ENCODE measurements around the gene ENTPD1.

The ENTPD1 gene

DNA sequence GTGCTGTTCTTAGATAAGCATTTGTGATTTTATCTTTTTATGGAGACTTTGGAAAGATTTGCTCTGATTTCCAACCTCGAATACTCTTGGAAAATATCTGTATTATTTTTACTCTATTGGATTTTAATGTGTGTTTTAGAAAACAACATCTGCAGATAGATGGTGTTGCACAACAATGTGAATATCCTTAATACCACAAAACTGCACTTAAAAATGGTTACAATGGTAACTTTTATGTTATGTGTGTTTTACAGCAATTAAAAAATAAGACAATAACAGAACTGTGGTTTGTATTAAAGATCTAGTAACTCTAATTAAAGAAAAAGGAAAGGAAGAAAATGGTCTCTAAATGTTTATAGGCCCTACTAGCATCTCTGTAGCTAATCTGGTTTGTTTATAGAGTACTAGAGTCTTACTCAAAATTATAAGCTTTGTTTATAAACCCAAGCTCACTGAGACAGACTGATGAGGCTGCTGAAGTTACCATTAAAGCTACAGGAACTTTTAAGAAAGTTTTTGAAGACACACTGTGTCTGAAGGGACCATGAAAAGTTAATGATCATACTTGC is 77.2 kb downstream of the ENTPD1 start:
- DNase-seq, result no peak

DNA sequence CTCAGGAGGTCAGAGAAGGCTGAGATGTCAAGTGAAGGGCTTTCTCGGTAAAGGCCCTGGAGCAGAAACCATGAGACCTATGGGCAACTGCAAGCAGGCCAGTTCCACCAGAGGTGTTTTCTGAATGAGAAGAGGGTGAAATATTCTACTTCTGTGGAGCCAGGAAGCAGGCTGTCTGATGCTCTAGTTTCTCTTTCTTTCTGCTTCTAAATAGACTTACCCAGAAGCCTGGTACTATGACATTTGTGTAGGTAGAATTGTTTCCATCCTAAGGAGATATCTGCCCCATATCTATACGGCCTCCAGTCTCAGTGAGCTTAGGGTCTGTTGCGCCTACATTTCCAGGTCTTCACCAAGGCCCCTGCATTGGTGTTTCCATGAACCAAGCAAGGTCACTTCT is 78.4 kb downstream of the ENTPD1 start:
- DNase-seq, result no peak

DNA sequence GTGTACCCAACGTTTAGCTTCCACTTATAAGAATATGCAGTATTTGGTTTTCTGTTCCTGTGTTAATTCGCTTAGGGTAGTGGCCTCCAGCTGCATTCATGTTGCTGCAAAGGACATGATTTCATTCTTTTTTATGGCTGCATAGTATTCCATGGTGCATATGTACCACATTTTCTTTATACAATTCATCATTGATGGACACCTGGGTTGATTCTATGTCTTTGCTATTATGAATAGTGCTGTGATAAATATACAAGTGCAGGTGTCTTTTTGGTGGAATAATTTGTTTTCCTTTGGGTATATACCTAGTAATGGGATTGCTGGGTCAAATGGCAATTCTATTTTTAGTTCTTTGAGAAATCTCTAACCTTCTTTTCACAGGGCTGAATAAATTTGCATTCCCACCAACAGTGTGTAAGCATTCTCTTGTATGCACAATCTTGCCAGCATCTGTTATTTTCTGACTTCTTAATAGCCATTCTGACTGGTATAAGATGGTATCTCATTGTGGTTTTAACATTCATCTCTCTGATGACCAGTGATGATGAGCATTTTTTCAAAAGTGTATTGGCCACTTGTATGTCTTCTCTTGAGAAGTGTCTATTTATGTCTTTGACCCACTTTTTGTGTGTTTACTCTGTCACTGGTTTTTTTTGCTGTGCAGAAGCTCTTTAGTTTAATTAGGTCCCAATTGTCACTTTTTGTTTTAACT is 79.3 kb downstream of the ENTPD1 start:
- DNase-seq, result no peak

DNA sequence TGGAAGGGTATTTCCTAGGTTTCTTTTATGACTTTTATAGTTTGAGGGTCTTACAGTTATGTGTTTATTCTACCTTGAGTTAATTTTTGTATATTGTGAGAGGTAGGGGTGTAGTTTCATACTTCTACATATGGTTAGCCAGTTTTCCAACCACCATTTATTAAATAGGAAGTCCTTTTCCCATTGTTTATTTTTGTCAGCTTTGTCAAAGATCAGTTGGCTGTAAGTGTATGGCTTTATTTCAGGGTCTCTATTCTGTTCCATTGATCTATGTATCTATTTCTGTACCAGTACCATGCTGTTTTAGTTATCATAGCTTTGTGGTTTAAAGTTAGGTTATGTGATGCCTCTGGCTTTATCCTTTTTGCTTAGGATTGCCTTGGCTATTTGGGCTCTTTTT is 79.9 kb downstream of the ENTPD1 start:
- DNase-seq, result no peak

DNA sequence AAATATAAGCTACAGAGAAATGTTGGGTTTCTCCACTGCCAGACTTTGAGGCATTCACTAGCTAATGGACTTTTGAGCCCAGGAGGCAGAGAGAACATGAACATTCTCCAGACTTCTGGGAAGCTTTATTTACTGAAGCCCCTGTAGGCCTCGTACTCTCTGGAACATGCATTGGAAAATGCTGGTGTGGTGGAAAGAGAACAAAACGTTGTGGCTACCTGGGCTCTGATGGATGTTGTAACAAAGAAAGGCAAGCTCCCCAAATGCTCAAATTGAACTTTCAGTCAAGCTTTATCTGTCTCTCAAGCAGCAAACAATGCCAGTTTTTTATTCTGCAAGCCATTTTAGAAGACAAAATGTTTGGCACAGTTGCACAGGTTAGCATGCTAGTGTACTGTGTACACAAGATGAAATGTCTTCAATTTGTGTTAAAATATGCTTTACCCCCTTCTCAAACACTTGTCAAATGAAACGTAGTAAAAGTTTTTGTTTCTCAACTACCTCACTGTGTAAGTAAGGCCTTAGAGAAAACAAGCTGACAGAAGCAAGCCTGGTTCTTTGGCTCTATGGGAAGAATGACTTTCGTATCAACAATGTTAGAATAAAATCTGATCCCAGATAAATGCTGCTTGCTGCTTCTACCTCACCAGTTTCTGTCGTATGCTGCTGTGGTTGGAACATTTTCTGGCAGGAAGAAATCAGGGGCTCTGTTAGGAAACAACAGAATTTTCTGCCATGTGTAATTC is 80.8 kb downstream of the ENTPD1 start:
- DNase-seq, result no peak

DNA sequence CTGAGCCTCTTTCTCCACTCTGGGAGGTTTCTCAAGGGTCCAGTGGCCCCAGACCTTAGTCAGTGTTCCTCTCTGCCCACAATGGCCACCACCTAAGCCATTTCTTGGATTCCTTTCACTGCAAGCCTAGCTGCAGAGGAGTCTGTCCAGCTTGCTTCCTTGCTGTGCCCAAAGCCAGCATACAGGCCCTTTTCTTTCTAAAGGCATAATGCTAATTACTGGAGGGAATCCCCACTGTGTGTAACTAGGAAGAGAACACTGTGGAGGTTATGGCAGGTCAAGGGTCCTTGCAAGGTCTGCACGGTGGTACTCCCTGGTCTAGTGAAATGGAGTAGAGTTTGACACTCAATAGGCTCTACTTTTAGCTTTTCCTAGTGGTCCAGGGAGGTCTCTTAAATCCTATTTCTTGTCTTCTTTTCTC is 81.4 kb downstream of the ENTPD1 start:
- DNase-seq, result no peak

DNA sequence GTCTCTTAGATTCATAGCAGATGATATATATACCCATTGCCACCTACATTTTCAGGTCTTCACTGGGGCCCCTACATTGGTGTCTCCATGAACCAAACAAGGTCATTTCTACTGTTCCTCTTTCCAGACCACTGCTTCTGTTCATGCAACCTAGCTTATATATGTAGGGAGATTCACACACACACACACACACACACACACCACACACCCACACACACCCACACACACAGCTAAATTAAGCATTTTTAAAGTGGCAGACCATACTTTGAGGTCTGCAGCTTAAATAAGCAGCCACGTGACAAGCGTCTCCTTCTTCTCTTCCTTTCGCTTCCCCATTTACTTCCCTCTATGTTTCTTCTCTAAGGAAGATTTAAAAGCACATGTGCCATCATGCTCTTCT is 81.8 kb downstream of the ENTPD1 start:
- DNase-seq, result no peak

DNA sequence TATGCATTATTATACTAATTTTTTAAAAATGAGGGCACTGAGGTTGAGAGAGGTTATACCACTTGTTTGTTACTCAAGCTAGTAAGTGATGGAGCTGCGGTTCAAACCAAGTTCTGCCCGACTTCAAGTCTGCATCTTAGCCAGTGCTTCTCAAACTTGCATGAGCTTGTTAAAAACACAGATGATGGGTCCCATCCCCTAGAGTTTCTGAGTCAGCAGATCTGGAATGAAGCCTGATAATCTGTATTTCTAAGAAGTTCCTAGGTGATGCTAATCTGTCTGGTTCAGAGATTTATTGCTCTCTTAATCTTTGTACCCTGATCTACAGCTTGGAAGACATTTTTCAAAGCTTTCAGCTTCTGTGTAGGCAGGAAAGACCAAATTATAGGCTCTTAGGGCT is 84.2 kb downstream of the ENTPD1 start:
- DNase-seq, result no peak

DNA sequence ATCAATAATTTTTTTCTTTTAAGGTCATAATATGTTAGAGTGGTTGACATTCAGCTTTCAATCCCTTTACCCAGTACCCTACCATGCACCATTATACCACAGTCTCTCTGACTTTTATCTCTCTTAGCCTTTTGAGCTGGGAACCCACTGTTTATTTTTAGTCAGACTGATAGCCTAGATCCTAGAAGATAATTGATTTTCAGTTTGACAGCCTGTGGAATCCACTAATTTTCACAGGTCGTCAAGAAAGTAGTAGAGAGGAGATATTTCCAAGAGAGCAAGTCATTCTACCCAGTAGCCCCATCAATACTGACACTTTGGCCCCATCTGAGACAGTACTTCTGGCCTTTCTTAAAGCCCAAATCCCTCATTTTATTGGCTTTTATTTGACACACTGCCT is 84.7 kb downstream of the ENTPD1 start:
- no peak for DNase-seq

DNA sequence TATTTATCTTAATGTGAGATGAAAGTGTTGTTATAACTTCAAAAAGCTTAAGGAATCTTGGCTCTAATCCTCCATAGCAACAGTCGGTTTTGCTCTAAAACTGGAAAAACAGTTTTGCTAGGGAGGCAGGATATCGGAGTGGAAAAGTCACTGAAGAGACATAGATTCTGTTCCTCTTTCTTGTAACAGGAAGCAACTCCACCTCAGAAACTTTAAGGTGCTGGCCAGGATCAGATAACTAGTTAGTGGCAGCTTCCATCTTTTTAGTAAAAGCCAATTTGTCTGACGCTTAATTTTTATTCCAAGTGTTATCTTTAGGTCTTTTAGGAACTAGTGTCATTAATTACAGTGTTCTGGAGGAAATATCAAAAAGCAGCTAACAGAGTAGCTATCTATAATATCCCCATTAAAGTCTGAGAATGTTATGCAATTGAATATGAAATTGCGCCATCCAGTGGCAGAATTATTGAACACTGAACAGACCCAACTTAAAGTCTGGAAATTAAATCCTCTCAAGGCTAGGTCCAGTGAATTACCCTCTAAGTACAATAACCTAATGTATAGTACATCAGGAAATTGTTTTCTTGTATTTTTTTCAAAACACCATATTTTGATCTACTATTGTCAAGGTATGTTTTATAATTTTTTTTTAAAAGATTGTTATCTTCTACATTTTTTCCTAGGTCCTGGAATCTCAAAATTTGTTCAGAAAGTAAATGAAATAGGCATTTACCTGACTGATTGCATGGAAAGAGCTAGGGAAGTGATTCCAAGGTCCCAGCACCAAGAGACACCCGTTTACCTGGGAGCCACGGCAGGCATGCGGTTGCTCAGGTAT is 85.9 kb downstream of the ENTPD1 start:
- DNase-seq, result no peak

DNA sequence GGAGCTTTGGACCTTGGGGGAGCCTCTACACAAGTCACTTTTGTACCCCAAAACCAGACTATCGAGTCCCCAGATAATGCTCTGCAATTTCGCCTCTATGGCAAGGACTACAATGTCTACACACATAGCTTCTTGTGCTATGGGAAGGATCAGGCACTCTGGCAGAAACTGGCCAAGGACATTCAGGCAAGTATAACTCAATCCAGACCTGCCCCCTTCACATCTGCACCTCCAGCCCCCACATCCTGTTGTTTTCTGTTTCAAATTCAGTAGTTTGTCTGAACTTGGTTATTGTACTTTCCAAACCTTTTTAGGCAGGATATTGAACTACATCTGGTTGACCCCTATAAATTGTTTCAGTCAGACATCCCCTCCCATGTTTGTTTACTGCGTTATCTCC is 89.4 kb downstream of the ENTPD1 start:
- no peak for DNase-seq

DNA sequence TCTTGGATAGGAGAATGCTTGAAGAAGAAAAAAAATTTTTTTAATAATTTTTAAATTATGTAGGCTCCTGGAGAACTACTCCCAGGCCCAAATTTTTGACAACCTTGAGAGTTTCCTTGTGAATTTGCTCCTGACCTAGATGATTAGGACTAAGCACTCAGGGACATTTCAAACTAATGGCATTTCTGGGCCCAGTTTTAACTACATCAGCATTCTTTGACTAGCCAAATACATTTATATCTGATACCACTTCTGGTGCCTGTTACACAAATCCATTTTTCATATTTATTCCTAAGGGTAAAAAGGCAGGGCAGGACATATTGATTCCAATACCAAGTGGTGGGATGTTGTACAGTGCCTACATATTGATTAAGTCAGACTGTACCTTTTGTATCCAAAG is 91.0 kb downstream of the ENTPD1 start:
- no peak for DNase-seq

DNA sequence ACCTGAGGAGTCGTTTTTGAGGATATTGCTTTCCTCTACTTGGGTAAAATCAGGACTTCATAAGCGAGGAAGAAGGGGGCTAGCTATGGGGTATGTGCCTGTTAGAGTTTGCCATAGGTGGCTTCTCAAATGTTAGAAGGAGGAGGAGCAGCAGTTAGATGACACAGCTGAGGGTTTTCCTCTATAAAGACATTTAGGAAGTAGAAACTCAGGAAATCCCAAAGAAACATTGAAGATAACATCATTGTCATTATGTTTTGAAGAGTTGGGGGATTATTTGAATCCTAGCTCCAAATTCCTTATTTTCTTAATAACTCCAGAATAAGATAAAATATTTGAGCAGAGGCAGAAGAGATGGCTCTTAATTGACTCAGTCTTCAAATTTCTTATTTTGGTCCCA is 92.9 kb downstream of the ENTPD1 start:
- no peak for DNase-seq

DNA sequence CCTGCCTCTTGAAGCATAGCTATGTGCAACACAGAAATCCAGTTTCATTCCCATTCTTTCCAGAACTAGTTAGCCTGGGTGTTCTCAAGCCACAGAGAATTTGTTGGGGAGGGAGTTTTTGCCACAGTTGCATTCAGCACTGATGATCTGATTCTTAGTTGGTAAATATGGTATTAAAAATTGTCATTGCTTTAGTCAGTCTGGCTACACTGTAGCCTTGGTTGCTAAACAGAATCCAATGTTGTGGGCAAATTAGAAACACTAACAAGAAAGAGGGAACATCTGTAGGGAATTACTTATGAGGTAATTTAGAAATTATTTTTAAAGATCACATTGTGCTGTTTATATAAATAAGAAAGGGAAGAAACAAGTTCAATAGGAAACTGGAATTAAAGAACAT is 94.8 kb downstream of the ENTPD1 start:
- DNase-seq, result no peak

DNA sequence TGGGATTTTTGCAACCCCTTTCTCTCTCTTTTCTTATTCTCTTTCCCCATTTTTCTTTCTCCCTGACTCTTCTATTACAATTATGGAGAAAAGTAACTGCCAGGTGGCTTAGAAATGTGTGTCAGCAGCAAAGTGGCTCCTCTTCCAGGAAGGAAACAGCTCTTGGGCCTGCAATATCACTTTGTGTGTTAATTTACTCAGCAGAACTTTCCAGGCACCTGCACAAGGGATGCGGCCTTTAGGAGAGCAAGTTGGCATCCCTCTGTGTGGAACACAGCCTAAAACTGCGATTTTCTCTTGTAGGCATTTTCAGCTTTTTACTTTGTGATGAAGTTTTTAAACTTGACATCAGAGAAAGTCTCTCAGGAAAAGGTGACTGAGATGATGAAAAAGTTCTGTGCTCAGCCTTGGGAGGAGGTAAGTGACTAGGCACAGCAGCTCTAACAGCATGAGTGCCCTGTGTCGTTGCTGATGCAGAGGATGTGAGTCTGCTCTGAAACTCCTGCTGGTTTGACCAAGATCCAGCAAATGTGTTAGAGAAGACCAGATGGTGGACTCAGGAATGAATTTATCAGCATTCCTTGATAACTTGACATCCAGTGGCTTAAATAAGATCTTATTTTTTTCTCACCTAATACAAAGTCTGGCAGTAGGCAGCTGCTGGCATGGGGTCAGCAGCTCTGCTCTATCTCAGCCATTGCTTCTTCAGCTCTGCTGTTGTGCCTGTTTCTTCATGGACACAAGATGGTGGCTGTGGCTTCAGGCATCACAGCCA is 104.4 kb downstream of the ENTPD1 start:
- no peak for DNase-seq

DNA sequence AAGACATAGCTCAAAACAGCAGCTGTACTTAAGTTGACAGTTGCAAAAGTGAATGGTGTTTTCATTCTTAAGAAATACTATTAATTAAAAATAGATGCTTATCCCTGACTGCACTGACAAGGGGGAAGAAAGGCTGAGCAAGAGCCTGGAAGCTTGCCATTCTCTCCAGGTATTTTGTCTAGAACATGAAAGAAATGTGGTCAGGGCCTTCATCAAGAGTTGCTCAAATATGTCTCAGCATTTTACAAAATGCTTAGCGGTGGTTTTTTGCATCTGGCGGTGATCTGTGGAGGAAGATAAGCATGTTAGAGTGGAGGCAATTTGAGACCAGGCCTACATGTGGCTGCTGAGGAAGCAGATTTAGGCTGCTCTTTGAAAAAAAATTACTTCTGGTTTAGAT is 105.4 kb downstream of the ENTPD1 start:
- no peak for DNase-seq

DNA sequence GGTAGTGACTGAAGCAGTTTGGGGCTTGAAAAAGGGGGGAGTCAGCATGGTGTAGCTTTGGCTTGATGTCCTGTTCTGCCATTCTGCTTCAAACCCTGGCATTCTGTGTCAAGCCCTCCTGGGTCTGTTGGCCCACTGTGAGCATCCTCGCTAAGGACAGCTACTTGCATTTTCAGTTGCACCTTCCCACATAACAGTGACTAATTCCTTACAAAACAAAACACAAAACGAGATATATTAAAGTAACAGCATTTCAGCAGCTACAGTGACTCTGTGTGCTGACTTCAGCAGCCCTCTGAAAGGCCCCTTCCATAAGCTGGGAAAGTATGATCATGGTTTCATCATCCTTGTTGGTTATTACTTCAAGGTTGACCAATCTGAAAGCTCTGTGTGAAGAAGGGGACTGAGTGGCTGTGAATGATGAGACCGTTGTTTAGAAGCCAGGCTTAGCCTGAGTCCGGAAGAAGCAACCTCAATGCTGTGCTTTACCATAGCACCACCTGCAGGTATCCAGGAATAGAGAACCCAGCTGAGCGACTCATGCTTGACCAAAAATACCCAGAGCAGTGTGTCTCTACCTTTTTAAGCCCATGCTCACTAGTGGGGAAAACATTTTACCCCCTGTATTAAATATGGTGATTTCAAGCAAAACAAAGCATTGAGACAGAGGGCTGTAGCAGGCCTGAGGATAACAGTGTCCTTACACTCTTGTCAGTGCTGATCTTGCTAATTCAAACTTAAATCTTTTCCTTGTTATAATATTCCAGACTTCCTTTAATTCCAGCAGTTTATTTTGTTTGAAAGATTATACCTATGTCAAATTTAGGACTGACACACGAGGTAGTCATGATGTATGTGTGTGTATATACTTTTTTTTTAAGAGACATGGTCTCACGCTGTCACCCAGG is 109.2 kb downstream of the ENTPD1 start:
- peak; percentile 40 for DNase-seq

DNA sequence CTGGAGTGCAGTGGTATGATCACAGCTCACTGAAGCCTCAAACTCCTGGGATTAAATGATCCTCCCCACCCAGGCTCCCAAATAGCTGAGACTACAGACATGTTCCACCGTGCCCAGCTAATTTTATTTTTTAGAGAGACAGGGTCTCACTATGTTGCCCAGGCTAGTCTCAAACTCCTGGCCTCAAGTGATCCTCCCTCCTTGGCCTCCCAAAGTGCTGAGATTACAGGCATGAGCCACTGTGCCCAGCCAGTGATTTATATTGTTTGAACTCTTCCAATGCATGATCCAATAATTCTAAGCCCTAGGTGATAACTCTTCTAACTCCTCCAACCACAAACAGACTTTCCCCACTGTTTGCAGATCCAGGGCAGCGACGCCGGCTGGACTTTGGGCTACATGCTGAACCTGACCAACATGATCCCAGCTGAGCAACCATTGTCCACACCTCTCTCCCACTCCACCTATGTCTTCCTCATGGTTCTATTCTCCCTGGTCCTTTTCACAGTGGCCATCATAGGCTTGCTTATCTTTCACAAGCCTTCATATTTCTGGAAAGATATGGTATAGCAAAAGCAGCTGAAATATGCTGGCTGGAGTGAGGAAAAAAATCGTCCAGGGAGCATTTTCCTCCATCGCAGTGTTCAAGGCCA is 110.0 kb downstream of the ENTPD1 start:
- no peak for DNase-seq

DNA sequence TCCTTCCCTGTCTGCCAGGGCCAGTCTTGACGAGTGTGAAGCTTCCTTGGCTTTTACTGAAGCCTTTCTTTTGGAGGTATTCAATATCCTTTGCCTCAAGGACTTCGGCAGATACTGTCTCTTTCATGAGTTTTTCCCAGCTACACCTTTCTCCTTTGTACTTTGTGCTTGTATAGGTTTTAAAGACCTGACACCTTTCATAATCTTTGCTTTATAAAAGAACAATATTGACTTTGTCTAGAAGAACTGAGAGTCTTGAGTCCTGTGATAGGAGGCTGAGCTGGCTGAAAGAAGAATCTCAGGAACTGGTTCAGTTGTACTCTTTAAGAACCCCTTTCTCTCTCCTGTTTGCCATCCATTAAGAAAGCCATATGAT is 110.5 kb downstream of the ENTPD1 start:
- no peak for DNase-seq

DNA sequence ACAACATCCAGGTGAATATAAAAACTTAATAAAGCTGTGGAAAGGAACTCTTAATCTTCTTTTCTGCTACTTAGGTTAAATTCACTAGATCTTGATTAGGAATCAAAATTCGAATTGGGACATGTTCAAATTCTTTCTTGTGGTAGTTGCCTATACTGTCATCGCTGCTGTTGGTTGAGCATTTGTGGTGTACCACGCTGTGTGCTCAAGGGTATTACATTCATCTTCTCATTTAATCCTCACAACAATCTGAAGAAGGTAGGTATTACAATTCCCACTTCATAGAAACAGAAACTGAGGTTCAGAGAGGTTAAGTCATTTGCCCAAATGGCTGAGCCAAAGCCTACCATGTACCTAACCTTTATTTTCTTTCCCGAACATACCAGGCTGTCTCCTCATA is 111.9 kb downstream of the ENTPD1 start:
- no peak for DNase-seq

DNA sequence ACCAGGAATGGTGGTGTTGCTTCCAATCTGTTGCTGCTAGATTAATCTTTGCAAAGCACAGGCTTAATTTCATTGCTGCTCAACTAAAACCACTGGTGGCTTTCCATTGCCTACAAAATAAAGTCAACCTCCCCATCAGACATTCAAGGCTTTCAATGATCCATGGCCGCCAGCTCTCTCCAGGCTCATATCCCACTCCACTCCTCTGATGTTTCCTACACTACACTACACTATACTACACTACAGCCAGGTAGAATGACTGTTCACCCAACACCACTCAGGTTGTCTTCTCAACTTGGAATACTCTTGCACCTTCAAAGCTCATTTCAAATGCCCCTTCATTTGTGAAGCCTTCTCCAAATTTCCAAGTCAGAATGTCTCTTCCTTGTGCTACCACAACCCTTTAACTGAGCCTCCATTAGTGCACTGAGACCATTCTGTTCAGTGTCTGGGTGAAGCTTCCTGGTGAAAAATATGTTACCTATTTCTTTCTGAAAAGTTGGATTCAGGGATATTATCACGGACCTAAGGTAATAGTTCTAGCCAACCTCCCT is 116.3 kb downstream of the ENTPD1 start:
- DNase-seq, result no peak

All from right hindlimb (tissue), 1 donor.